Daoy (cell line): ENCODE measurements around the gene TBC1D7. TPM values are rescaled to one million over a fixed set of nuclear protein-coding genes. Genes with fewer than 3 reads are reported as not detected.

Source experiments
- DNase-seq: peaks from one replicate; pipeline ENCODE4 v3.0.0-alpha.2; 2015; ENCODE audit warnings: low read depth
- total RNA-seq: library from RNA; depleted of rRNA; stranded (reverse); fragments of >200 nt; shearing (Covaris generic); gene quantifications from 2 replicates; pipeline ENCODE4 v1.2.3, GENCODE V29; 2014

Gene TBC1D7
- total RNA-seq, 1 experiment from 2014 or later, result 55.1 TPM

DNA sequence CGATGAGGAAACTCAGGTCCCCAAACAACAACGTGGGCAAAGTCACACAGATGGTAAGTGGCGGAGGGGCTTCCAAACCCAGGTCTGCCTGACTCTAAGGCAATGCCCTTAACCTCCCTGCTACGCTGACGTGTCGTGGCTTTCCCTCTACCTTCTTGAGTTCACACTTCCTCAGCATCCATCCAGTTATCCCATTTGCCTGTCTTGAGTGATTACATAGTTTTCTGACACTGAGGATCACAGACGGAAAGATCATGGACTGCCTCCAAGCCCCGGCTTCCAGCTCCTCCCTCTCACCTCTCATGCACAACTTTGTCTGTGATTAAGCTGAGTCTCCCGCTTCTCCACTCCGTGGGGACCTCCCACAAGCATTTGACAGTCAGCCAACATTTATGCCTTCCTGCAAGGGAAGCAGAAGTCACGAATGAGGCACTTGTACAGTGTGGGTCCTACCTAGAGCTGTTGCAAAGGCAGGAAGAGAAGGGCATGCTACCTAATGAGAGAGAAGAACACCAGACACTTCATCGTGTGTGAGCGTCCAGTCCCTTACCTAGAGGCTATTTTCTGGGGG lies 33.8 kb downstream of the TBC1D7 start:
- DNase-seq, result no peak

- no peak for DNase-seq
These were observed 35.6 kb downstream of the TBC1D7 start for GRCh38 chr6:13292774-13293173.

GRCh38 chr6:13290335-13290734 lies 38.0 kb downstream of the TBC1D7 start:
- no peak for DNase-seq

GRCh38 chr6:13289789-13290318 lies 38.5 kb downstream of the TBC1D7 start:
- no peak for DNase-seq

GRCh38 chr6:13288969-13289391 lies 39.4 kb downstream of the TBC1D7 start:
- no peak for DNase-seq

GRCh38 chr6:13288481-13288880 lies 39.9 kb downstream of the TBC1D7 start:
- no peak for DNase-seq

DNA sequence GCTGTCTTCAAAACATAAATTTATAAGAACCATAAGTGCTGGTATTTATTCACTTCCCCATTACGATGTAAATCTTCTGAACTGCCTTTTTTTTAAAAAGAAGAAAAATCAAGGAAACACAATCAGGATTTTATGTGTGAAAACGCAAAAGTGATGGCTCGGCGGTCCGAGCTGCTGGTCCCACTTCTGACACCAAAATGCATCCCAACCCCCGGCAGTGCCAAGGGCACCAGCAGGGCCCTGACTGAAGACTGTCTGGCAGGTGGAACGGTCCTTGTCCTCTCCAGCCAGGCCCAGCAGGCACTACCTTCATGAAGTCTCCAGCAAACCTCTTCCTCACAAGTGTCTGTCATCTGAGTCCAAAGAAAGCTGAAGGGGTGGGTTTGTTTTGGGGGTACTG lies 41.2 kb downstream of the TBC1D7 start:
- DNase-seq, result no peak

GRCh38 chr6:13286181-13286580 lies 42.2 kb downstream of the TBC1D7 start:
- no peak for DNase-seq

DNA sequence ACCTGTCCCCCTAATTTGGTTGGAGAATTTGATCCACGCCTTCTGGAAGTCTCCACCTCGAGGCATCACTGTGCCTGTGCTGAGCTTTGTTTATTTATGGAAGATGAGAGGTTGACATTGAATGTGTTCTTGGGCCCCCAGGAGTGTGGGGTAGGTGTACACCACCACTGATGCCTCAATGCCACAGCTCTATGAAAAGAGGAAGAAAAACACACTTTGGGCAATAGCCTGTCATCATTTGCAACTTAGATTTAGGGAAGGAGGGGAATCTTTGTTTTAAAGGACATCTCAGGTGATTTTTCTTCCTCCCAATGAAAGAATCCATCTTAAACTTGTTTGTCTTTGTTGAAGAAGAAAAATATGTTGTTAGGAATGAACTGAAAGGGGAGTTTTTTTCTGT lies 42.6 kb downstream of the TBC1D7 start:
- DNase-seq, result no peak

DNA sequence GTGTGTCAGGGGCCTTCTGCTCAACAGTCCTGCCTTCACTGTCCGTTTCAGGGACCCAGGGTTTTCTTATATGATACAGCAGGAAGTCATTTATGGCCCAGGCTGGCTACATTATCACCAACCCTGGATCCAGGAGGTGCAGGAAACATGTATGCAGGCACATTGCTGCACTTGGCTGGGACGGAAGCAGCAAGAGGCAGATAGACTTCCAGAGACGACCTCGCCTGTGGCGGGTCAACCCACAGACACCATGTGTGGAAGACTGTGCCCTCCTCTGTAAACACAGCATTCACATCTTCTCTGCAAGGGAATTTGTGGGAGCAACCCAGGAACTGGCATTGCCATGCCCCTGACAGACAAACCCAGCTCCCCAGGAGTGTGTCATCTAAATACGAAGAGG lies 43.7 kb downstream of the TBC1D7 start:
- DNase-seq, result no peak

DNA sequence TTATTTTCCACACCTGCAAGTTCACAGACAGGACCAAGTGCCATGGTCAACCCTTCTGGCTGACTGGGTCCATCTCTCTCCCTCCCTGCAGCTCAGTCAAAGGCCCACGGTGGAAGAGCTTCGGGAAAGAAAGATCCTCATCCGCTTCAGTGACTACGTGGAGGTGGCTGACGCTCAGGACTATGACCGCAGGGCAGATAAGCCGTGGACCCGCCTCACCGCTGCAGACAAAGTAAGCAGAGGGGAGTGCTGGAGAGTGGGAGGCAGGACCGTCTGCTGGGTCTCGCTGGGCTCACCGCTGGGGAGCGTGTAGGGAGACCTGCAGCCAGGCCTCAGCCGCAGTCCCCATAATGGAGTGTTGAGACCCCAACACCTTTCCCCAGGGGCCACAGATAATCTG lies 45.0 kb downstream of the TBC1D7 start:
- no peak for DNase-seq

DNA sequence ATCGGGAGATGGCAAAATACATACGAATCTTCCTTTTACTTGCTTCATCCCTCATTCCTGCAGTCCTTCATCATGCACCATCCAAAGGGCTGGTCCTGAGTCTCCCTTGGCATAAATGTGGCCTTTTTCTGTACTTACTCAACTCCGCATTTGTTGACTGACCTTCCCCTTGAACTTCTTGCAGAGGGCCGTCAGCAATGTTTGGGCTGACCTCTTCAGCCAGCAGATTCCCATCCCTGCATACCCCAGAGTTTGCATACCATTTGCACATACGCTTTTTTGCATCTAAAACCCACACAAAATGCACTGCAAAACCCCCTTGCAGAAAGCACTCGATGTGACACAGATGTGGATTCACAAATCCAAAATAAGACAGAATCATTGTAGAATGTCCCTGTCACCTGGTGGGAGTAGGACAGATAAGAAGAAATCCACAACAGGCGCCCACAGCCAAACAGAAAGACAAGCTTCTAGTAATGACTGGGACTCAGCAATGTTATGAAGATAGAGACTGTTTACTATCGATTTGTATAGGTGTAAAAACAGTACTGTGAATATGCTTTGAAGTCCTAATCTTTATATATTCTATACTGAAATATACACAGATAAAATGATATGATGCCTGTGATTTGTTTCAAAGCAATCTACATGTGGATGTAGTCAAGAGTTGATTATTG lies 45.8 kb downstream of the TBC1D7 start:
- no peak for DNase-seq

DNA sequence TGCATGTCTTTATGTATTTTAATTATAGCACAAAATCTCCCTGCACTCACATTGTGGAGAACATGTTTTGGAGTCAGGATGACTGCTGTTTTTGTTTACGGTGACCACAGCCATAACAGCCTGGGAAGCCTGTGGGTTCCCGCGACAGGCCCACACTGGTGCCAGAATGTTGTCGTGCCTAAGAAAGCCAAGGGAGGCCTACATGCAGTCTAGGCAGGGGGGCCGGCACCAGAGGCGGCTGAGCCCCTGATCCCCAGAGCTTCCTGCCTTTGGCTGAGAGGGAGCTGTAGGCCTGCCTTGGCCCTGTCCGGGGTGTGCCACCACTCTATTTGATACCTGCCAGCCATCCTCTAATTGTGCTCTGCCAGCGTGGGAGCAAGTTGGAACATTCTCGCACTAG lies 46.7 kb downstream of the TBC1D7 start:
- DNase-seq, result no peak

DNA sequence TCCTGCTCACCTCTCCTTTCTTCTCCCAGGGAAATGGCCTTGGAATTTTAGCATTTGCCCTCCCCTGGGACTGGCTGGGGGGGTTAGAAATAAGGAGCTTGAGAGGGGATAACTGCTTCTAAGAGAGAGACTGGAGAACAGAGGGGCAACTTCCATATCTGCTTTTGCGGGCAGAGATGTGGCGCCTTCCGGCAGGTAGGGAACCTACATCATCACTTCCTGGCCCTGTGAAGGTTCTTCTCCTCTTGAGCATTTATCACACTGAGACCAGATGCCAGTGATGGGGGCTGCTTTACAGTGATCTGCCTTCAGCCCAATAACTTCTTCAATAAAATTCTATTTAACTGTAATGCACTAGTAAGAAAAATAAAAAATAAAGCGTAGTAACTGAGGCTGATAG lies 48.1 kb downstream of the TBC1D7 start:
- no peak for DNase-seq

- DNase-seq, result no peak
These were observed 49.3 kb downstream of the TBC1D7 start for GRCh38 chr6:13278991-13279390.

DNA sequence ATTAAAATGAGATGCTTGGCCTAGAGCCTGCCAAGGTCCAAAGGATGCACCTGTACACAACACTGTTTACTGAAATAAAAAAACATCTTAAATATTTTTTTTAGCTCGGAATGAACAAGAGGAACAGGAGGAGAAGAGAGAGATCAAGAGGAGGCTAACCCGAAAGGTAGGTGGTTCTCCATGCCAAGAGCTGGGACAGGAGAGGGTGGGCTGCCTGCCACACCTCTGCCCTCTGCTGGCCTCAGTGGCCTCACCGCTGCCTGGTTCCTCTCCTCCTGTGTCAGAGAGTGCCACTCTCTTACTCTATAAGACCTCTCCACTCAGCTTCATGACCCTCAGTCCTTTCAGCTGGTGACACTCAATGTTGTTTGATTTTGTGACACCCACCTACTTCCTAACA lies 50.2 kb downstream of the TBC1D7 start:
- no peak for DNase-seq

DNA sequence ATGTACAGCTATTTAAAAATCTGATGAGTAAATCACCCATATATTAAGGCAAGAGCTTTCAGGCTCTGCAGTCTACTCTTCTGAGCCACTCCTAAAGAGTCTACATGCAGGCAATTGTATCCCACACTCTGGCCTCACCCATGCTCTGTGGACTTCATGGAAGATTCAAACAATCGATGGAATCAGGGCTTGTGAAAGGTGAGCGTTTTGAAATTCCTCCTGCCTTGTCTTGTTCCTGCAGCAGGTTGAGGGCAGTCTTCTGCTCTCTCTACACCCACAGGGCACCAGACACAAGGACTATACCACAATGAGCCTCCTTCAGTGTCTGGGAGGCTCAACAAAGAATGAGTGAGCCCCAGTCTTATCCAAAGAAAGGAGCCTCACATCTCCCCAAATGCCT lies 51.1 kb downstream of the TBC1D7 start:
- DNase-seq, result no peak

DNA sequence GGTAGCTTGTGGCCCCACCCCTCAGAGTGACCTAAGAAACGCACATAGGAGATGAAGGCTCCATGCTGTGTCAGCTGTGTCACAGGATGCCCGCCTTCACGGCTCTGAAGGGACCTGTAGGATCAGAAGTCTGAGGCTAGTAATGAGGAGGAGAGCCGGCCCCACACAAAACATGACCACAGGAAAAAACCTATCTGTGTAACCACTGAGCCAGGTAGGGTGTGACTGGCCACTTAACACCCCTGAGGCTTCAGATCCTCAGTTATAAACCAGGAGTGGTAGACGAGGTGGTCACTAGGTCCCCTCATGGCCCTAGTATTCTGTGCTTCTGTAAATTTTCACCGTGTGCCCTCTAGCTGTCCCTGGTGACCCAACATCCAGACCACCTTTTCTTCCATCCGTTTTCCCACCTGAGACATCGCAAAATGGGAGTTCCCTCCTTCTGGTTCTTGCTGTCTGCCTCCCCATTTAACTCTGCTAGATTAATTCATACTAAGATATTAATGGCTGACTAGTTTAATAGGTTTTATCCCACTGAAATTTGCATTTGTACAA lies 52.8 kb downstream of the TBC1D7 start:
- DNase-seq, result no peak

DNA sequence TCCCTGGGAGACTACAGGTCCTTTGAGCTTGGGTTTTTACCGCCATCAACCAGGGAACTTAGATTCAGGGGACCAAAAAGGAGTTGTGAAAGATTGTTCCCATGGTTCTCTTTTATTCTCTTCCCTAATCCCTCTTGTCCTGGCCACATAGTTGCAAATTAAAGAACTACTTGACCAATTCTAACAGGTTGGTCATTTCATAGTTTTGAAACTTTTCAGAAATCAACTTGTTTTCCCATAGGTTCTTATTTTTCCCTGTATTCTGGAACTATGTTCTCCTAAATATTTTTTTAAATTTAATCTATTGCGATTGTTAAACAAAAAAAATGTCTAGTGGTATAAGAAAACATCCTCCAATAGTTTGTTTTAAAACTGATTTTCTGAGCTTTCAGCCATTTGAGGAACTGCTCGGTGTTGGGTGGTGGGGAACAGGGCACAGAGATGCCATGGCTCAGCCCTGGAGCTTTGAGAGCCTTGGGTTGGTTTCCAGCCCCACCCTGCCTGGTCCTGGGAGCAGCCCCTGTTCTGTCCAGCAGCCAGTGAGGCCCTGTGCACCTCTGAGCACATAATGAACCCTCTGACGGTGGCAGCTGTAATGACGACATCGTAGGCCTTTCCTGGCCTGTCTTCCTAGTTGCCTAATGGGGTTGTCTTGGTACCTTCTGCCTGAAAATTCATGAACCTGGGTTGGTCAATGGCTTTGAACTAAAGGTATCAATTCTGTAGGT lies 53.5 kb downstream of the TBC1D7 start:
- DNase-seq, result no peak

GRCh38 chr6:13273931-13274706 lies 54.2 kb downstream of the TBC1D7 start:
- peak; percentile 53 for DNase-seq

DNA sequence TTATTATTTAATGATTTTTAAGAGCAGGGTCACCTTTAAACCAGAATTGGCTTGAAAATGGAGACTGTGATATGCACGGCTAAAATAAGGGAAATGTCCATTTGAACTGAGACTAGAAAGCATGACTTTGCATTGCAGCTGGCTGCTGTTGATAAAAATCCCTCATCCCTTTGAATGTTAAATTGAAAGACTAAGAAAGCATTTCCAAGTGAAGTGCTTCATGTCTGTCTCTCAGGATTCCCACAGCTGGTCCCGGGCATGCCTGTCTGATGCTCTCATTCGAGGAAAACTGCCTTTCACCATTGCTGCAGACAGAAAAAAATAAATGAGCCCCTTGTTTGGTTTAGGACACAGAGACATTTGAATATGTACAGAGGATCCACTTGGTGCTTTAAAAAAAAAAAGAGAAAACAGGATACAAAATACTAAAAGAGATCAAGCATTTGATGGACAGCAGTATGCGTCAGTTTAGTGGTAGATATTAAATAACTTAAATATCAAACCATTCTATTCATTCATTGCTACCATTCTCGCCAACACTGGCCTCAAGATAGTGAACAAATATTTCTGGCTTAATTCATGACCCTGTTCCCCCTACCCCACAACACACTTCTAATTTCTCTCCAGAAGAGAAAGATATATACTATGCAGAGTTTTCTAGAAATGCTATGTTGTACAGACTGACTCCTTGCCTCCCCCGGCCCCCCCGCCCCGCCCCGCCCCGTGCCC lies 55.0 kb downstream of the TBC1D7 start:
- DNase-seq, result no peak
